K562 (cell line): ENCODE measurements around the gene ATP6V1F. TPM values are rescaled to one million over a fixed set of nuclear protein-coding genes. Genes with fewer than 3 reads are reported as not detected.

ENCODE experiments used
- ATAC-seq: fragments of 200-7000 bp; cut with Tn5 transposase; 3 replicates; pipeline ENCODE4 v1.9.1; 2020; ENCODE audit warnings: moderate library complexity
- BruUV-seq: library from RNA; stranded (reverse); fragments of 400-500 nt; replicated peaks from 2 replicates; lab custom pipeline; 2021; lab: Mats Ljungman, UMichigan
- CTCF ChIA-PET: fragments of 300-600 bp; formaldehyde crosslinking; extraction: SDS; loops from one replicate; lab custom pipeline; 2021; ENCODE audit warnings: low intra/inter-chr PET ratio; lab: Yijun Ruan, JAX
- POLR2A ChIA-PET: fragments of 300-600, 350-650 bp; sonication (Branson Sonifier 250); formaldehyde crosslinking; extraction: SDS; loops from one replicate; lab custom pipeline; 2021; ENCODE audit warnings: antibody characterized with exemption, inconsistent platforms; lab: Yijun Ruan, JAX
- DNase-seq, 4 experiments: peaks; one replicate each; pipeline versions ENCODE4 v3.0.0 to v3.0.0-alpha.2; 2011 to 2018; ENCODE audit warnings: low spot score in 3 of 4, mixed read lengths in 3 of 4; ENCODE audit errors: extremely low read depth in 1 of 4
- FAIRE-seq: peaks from 2 replicates; lab custom pipeline; 2011; peaks lifted over from hg19 to GRCh38; lab: Jason Lieb, UNC
- H2AFZ ChIP-seq: 2 replicates; pipeline ENCODE4 v1.6.0; 2011; ENCODE audit warnings: low read depth, low read length, control low read depth, inconsistent platforms
- H3K27ac ChIP-seq: fragments of 200-600 bp; 3 replicates; pipeline ENCODE4 v1.8.0; 2011; ENCODE audit warnings: low read depth, mild to moderate bottlenecking, control low read depth, inconsistent platforms, low read length, moderate library complexity, mixed read lengths; ENCODE audit errors: extremely low read depth
- H3K27me3 ChIP-seq, 2 experiments: fragments of 300-600 bp in 1 of 2; 2 replicates in 1 of 2; 3 replicates in 1 of 2; pipeline versions ENCODE4 v1.6.0 to v1.8.0; 2011; ENCODE audit warnings: inconsistent platforms in 2 of 2, low read length in 2 of 2, mild to moderate bottlenecking in 1 of 2, mixed read lengths in 1 of 2, moderate library complexity in 1 of 2; ENCODE audit not compliant: control insufficient read depth in 2 of 2, insufficient read depth in 2 of 2
- H3K36me3 ChIP-seq: fragments of 300-600 bp; 3 replicates; pipeline ENCODE4 v1.8.0; 2011; ENCODE audit warnings: mild to moderate bottlenecking, low read length, inconsistent platforms; ENCODE audit not compliant: control insufficient read depth, insufficient read depth
- H3K4me1 ChIP-seq, 2 experiments: fragments of 200-600 bp in 1 of 2; replicated peaks in 1 of 2; 2 replicates in 1 of 2; 3 replicates in 1 of 2; pipeline versions ENCODE4 v1.5.1 to v1.8.0; 2011; ENCODE audit warnings: inconsistent platforms in 2 of 2, low read length in 2 of 2, mild to moderate bottlenecking in 1 of 2, mixed read lengths in 1 of 2, moderate library complexity in 1 of 2; ENCODE audit not compliant: control insufficient read depth in 2 of 2, insufficient read depth in 2 of 2
- H3K4me2 ChIP-seq: 2 replicates; pipeline ENCODE4 v1.6.1; 2011; ENCODE audit warnings: low read length, control low read depth, inconsistent platforms, mixed read lengths; ENCODE audit not compliant: insufficient read depth
- H3K4me3 ChIP-seq: fragments of 200-600 bp; sonication (generic), shearing (Covaris generic); 2 replicates; pipeline ENCODE4 v1.5.1; 2016; ENCODE audit warnings: control low read depth, inconsistent platforms
- H3K79me2 ChIP-seq: fragments of 200-600 bp; 3 replicates; pipeline ENCODE4 v1.8.0; 2011; ENCODE audit warnings: low read length, inconsistent platforms; ENCODE audit not compliant: control insufficient read depth, insufficient read depth
- H3K9ac ChIP-seq, 2 experiments: 2 replicates each; pipeline versions ENCODE4 v1.6.0 to v1.6.1; 2011; ENCODE audit warnings: low read depth in 2 of 2, low read length in 2 of 2, control low read depth in 1 of 2, inconsistent platforms in 1 of 2, mild to moderate bottlenecking in 1 of 2, mixed read lengths in 1 of 2; ENCODE audit not compliant: insufficient read depth in 1 of 2
- H3K9me1 ChIP-seq: one replicate; pipeline ENCODE4 v1.6.0; 2011; ENCODE audit warnings: inconsistent platforms, mild to moderate bottlenecking, low read length, moderate library complexity; ENCODE audit not compliant: control insufficient read depth, insufficient read depth
- H3K9me3 ChIP-seq: replicated peaks from 2 replicates; pipeline ENCODE4 v1.5.1; 2011; ENCODE audit warnings: low read depth, low read length, inconsistent platforms; ENCODE audit not compliant: control insufficient read depth, insufficient read depth
- H4K20me1 ChIP-seq: replicated peaks from 2 replicates; pipeline ENCODE4 v1.6.1; 2011; ENCODE audit warnings: low read length, inconsistent platforms, mixed read lengths; ENCODE audit not compliant: control insufficient read depth, insufficient read depth
- CHD2 ChIP-seq: IDR thresholded peaks from 2 replicates; pipeline ENCODE4 v1.6.1; 2011; ENCODE audit warnings: low read depth, low read length
- CREB3L1 ChIP-seq: fragments of 450-650 bp; IDR thresholded peaks from 2 replicates; pipeline ENCODE4 v1.6.1; 2014; ENCODE audit warnings: low read depth, mild to moderate bottlenecking, moderate library complexity, borderline replicate concordance
- HDAC6 ChIP-seq: IDR thresholded peaks from 2 replicates; pipeline ENCODE4 v1.6.1; 2012; ENCODE audit warnings: low read depth, mild to moderate bottlenecking, control low read depth, inconsistent platforms, low read length, moderate library complexity
- ID3 ChIP-seq, 2 experiments: fragments of 250-450 bp in 1 of 2; fragments of 450-650 bp in 1 of 2; sonication (Bioruptor Pico) in 1 of 2; IDR thresholded peaks; 2 replicates each; pipeline versions ENCODE4 v1.6.1 to v1.8.0; 2016 to 2021; ENCODE audit warnings: mild to moderate bottlenecking in 2 of 2, moderate library complexity in 2 of 2, missing compliant biosample characterization in 1 of 2, missing genetic modification characterization in 1 of 2
- IRF1 ChIP-seq: sonication (generic); formaldehyde crosslinking; IDR thresholded peaks from 2 replicates; pipeline ENCODE4 v1.8.0; 2022; ENCODE audit warnings: missing genetic modification reagents, mild to moderate bottlenecking, borderline replicate concordance
- MYC ChIP-seq, 2 experiments: fragments of 250-450 bp in 1 of 2; sonication (Bioruptor Pico) in 1 of 2; IDR thresholded peaks; 2 replicates each; pipeline versions ENCODE4 v1.5.1 to v1.6.1; 2012 to 2021; ENCODE audit warnings: low read depth in 2 of 2, borderline replicate concordance in 1 of 2, improper control_type of control experiment in 1 of 2, low read length in 1 of 2, mild to moderate bottlenecking in 1 of 2, moderate library complexity in 1 of 2
- NR2C1 ChIP-seq, 2 experiments: fragments of 450-650 bp; IDR thresholded peaks; 2 replicates each; pipeline ENCODE4 v1.6.1; 2017; ENCODE audit warnings: mild to moderate bottlenecking in 2 of 2, antibody characterized with exemption in 1 of 2, inconsistent platforms in 1 of 2, missing compliant biosample characterization in 1 of 2, missing genetic modification characterization in 1 of 2
- RBM22 ChIP-seq: fragments of 200-400 bp; formaldehyde crosslinking; IDR thresholded peaks from 2 replicates; pipeline ENCODE4 v1.6.1; 2018; ENCODE audit warnings: low read length, low read depth; ENCODE audit not compliant: poor library complexity, severe bottlenecking
- RBM34 ChIP-seq: fragments of 200-400 bp; formaldehyde crosslinking; IDR thresholded peaks from 2 replicates; pipeline ENCODE4 v1.6.1; 2018; ENCODE audit warnings: low read length, borderline replicate concordance; ENCODE audit not compliant: insufficient read depth
- SRSF9 ChIP-seq: fragments of 200-400 bp; formaldehyde crosslinking; IDR thresholded peaks from 2 replicates; pipeline ENCODE4 v1.6.1; 2017; ENCODE audit warnings: low read depth, low read length, borderline replicate concordance
- SUPT5H ChIP-seq: fragments of 450-650 bp; IDR thresholded peaks from 2 replicates; pipeline ENCODE4 v1.6.1; 2016
- TRIM24 ChIP-seq, 2 experiments: fragments of 450-650 bp; IDR thresholded peaks; 2 replicates each; pipeline ENCODE4 v1.6.1; 2016
- ZC3H4 ChIP-seq: sonication (generic); formaldehyde crosslinking; IDR thresholded peaks from 2 replicates; pipeline ENCODE4 v1.9.0; 2021; ENCODE audit warnings: missing genetic modification reagents, borderline replicate concordance
- ZC3H8 ChIP-seq: fragments of 450-650 bp; IDR thresholded peaks from 2 replicates; pipeline ENCODE4 v1.6.1; 2017
- ZNF41 ChIP-seq: fragments of 250-450 bp; sonication (Bioruptor Pico); conservative IDR thresholded peaks from 2 replicates; pipeline ENCODE4 v1.4.0; 2020; ENCODE audit warnings: mild to moderate bottlenecking
- ZNF512 ChIP-seq: IDR thresholded peaks from 2 replicates; pipeline ENCODE4 v1.6.1; 2016; ENCODE audit warnings: missing genetic modification characterization, missing compliant biosample characterization
- ZNF668 ChIP-seq: fragments of 250-450 bp; sonication (Bioruptor Pico); IDR thresholded peaks from 2 replicates; pipeline ENCODE4 v1.8.0; 2022; ENCODE audit warnings: mild to moderate bottlenecking, inconsistent platforms
- ZNF766 ChIP-seq: fragments of 200-800 bp; sonication (Bioruptor generic); conservative IDR thresholded peaks from 2 replicates; pipeline ENCODE4 v1.6.1; 2016; ENCODE audit warnings: missing genetic modification characterization, missing compliant biosample characterization
- WGBS: fragments of 100-300 bp; shearing (Covaris generic); methylation state at CpG from one replicate; pipeline ENCODE4 v1.1.6; 2016; ENCODE audit warnings: low coverage, mixed read lengths; ENCODE audit not compliant: insufficient coverage; ENCODE audit errors: missing lambda C conversion rate; 5-methylcytosine and 5-hydroxymethylcytosine counted together
- in situ Hi-C: fragments of 300-500 bp; cut with MboI; formaldehyde crosslinking; loops from 4 replicates; pipeline ENCODE4 v1.15.0; 2018; ENCODE audit warnings: inconsistent platforms, mixed read lengths
- intact Hi-C: fragments of 100-400 bp; cut with micrococcal nuclease; formaldehyde crosslinking; loops from 2 replicates; pipeline ENCODE4 v1.14.2; 2022
- polyA plus RNA-seq, 8 experiments: library from polyadenylated mRNA; depleted of rRNA in 4 of 8; stranded (reverse) in 5 of 8; unstranded in 3 of 8; fragments of >200 nt; fragmentation: Nextera tagmentation in 2 of 8; fragmentation: Illumina TruSeq in 1 of 8; extraction: Ambion mirVana in 2 of 8; extraction: Trizol in 1 of 8; gene quantifications; 2 replicates each; pipeline versions ENCODE4 v1.2.1 to v1.2.3, GENCODE V29; 2011 to 2014; ENCODE audit warnings: inconsistent platforms in 1 of 8, missing spikeins in 1 of 8
- total RNA-seq, 7 experiments: library from RNA; depleted of rRNA in 6 of 7; stranded (reverse); fragments of >200 nt in 6 of 7; fragmentation: Illumina TruSeq in 2 of 7; extraction: Trizol in 2 of 7; gene quantifications; 2 replicates each; pipeline versions ENCODE4 v1.2.1 to v1.2.3, GENCODE V29; 2011 to 2021; ENCODE audit warnings: low replicate concordance in 1 of 7

Gene ATP6V1F
- total and polyA plus RNA-seq, 9 of the 15 experiments (the other 6 are each of a cell fraction or from before 2014, with no cell fraction given) = 206 to 1,123 (median 542) TPM

DNA sequence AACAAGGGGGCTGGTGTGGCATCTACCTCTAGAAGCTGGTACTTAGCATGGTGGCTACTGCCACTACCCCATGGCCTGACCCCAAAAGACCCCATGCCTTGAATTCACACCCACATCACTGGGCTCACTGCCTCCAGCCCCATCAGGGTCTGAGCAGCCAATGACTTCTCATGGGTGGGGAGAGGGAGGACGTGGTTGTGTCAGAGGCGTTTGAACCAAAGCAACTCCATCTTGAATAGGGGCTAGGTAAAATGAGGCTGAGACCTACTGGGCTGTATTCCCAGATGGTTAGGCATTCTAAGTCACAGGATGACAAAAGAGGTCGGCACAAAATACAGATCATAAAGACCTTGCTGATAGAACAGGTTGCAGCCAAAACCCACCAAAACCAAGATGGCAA lies 32.7 kb downstream of the ATP6V1F start:
- H2AFZ ChIP-seq = no peak overlapping the region
- no peaks in the 10 kb centered on the region; the same call in 1 of the 2 replicates for H4K20me1 ChIP-seq
- no peak overlapping the region for H3K9ac ChIP-seq
- no peak for ATAC-seq
- FAIRE-seq = no peak
- no peak overlapping the region for H3K4me3 ChIP-seq
- no peak overlapping the region for H3K4me2 ChIP-seq
- no peaks in the 10 kb centered on the region for H3K79me2 ChIP-seq
- no peak overlapping the region for H3K27ac ChIP-seq
- peaks cover 11% of the 10 kb centered on the region; the same call in 1 of the 2 replicates for H3K9me3 ChIP-seq
- DNase-seq = no peak
- H3K36me3 ChIP-seq = no peaks in the 10 kb centered on the region
- no peaks in the 10 kb centered on the region for H3K9me1 ChIP-seq
- in situ Hi-C loops (no loop called here), intact Hi-C loops (no loop called here)
- BruUV-seq = no TSS peak
- WGBS = 0% methylated on average over 3 of the region's 3 CpGs
- ChIA-PET POLR2A (interaction anchor here (1.2 kb wide), 1 partner anchor 27 kb away, joined by 3 read pairs; no protein-coding TSS in a partner anchor), CTCF (no interaction called here)
- H3K4me1 ChIP-seq = peaks cover 0 to 33% of the 10 kb centered on the region in 2 experiments; a peak in 2 of 5 replicates
- peaks cover 9 to 30% of the 10 kb centered on the region in 2 experiments; a peak in 4 of 5 replicates for H3K27me3 ChIP-seq
- TF ChIP-seq TRIM24 (IDR thresholded peaks at IDR 0.05) (no peak), MYC (IDR thresholded peaks at IDR 0.05; ENCODE audit: low read depth, low read length) (no peak), MYC (CRISPR knock-in tag; IDR thresholded peaks at IDR 0.05; ENCODE audit: borderline replicate concordance, low read depth) (no peak), HDAC6 (no peak), SRSF9 (no peak), ZNF512 (tag) (no peak), IRF1 (no peak), CREB3L1 (no peak), ZNF41 (no peak), ID3 (CRISPR knock-in tag; IDR thresholded peaks at IDR 0.05) (no peak; the same call in 1 of the 2 replicates), ID3 (tag; IDR thresholded peaks at IDR 0.05) (peak; percentile 48; the same call in 1 of the 2 replicates), NR2C1 (IDR thresholded peaks at IDR 0.05) (no peak), NR2C1 (tag; IDR thresholded peaks at IDR 0.05) (peak; percentile 52; the same call in 1 of the 2 replicates), ZC3H4 (CRISPR knock-in tag) (no peak), SUPT5H (no peak), ZNF766 (CRISPR knock-in tag) (0 out of 2 replicates have a peak, but pooled peaks have one; percentile 35), RBM34 (no peak), ZNF668 (CRISPR knock-in tag) (no peak), CHD2 (no peak), RBM22 (no peak), ZC3H8 (no peak)
